Kidney glomerular epithelial cell (primary cell): Measurements from ENCODE around the gene CA12.

Experiments
- DNase-seq: peaks from one replicate; lab custom pipeline; 2025; lab: John Stamatoyannopoulos, UW

CA12 gene

DNA sequence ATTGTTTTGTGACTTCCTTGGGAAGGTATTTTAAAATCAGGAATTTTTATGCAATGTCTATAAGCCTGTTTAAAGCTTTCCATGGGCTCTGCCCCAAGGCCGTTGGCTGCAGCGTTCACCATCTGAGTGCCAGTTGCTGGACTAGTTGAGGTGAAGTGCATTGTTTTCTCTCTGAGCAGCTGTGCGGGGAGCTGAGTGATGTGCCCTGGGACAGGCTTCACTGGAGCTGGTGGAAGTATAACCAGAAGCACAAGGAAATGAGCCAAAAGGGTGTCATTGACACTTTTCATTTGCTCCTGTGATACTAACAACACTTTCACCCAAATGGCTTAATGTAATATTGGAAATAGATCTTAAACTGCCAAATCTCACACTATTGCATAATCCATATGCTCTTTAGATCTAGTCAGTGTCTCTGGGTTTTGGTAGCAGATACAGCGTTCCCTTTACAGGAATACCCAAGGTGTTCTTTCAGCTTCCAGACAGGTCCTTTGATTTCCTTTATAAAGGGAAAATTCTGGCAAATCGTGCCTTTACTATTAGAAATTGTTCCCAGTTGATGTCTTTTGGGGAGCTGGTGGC, 75.1 kb downstream of the CA12 start:
- DNase-seq, result peak; percentile 12

DNA sequence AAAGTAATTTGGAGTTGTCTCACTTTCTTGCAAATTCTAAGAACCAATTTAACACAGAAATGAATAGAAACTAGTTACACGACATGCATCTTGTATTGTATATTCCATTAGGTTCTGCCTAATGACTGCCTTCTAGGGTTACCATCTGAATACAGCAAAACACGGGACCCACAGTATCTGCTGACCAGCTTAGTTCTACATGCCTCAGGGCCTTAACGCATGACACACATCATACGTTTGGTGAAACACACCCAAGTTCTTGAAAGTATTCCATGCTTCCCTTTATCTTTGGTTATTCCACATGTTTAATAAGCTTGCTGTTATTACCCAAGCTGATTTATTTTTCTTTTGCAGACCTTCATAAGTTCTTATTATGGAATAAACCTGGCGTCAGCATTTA, 76.4 kb downstream of the CA12 start:
- no peak for DNase-seq

DNA sequence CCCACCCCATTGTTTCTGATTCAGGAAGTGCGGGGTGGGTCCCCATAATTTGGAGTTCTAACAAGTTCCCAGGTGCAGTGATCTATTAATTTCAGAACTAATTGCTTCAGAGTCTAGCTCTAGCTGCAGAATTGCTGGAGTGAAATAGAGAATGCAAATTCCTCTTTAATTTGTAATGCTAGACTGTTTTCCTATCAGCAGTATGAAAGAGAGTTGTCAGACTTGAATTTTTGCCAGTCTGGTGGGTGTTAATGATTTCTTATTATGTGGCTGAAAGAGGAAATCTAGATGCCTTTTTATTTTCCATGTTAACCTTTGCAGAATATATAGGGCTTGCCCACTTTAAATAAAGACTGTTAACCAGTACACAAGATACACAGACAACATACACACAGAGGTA, 80.6 kb downstream of the CA12 start:
- peak; percentile 76 for DNase-seq

DNA sequence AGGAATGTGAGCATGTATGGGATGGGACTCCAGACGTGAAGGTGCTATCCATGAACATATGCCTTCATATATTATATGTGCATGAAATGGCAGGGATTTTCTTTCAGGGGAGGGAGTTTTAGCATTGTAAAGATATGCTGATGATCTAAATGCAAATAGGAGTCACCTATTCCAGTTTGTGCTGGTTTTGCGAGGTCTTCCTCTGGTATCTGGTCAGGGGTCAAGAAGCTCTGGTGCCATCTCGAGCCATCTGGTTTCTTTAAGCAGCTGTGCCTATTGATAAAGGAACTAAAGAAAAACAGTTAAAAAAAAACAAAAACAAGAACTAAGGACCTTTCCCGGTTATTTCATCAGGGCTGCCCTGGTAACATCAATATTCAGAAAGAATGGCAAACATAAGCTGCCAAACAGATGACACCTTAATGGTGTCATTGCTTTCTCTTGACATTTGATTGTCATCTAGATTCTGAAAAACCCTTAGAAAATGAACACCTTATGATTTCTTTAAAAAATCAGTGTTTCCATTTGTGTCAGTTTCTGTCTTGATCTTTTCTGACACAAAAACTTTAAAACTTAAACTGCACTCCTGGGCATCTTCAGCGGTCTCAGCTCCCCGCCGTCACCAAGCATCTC, 81.6 kb downstream of the CA12 start:
- DNase-seq, result no peak

DNA sequence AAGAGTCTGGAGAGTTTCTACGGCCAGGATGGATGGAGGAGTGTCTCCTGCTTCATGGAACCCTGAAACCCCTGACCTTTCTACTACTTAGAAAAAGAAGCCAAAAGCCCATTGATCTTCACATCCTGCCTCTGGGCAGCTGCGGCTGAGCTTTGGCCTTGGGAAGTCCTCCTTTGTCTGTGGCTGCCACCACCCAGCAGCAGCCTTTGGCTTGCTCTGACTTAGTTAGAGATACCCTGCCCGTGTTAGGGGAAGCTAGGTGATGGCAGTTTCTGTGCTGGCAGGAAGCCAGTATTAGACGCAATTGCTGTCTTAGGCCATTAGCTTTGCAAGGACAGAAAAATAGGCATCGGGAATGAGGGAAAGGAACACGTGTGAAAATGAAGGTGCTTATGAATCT, 85.5 kb downstream of the CA12 start:
- no peak for DNase-seq

DNA sequence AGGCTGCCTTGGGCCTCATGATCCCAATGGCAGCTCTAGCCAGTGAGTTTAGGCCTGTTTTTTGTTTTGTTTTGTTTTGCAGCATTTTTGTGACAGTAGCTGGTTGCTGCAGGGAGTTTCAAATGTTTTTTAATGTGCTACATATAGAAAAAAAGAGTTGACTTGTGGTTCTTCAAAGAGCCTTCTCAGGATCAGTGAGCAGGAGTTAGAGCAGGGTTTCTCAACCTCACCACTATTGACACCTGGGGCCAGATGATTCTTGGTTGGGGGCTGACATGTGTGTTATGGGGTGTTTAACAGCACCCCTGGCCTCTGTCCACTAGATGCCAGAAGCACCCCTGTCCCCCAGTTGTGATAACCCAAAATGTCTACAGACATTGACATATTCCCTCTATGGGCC, 86.3 kb downstream of the CA12 start:
- DNase-seq, result no peak

DNA sequence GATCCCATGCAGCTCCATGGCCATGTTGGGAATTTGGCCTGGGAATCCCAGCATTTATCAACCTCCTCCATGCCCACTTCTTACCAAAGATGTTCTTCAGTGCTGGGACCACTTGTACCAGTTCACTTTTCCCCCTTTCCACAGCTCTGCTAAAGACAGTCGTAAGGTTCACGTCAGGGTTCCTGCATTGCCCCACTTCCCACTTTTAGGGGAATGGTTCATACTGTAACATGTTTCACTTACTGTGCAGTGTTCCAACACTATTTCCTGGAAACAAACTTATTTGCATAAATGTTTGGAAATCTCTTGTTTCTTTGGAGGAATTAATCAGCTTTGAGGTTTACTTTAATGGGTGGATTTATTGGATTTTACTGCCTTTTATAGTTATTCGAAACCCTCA, 87.3 kb downstream of the CA12 start:
- no peak for DNase-seq

DNA sequence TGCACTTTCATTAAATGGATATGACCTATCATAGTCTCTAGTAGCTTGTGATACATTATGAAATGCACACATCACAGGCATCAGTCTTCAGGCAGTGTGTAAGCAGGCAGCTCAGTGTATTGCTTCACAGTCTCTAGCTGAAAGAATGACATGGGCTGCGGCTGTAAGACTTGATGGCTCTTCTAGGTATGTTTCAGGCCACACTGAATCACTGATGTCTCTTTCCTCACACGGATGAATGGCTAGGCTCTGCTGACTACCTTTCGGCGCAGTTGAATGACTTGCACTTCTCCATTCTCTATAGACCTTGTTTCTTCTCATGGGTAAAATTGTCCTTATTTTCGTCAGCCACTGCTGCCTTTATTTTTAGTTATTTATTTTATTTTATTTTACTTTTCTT, 88.9 kb downstream of the CA12 start:
- no peak for DNase-seq

DNA sequence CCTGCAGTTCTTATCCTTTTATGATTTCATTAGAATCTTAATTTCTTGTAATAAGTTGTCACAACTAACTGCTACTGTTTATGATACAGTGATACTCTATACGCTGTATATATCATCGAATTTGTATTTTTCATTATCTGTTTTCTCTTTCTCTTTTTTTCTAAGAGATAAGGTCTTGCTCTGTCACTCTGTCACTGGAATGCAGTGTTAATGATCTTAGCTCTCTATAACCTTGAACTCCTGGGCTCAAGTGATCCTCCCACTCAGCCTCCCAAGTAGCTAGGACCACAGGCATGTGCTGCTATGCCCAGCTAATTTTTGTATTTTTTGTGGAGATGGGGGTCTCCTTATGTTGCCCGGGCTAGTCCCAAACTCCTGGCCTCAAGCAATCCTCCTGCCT, 89.4 kb downstream of the CA12 start:
- DNase-seq, result no peak

DNA sequence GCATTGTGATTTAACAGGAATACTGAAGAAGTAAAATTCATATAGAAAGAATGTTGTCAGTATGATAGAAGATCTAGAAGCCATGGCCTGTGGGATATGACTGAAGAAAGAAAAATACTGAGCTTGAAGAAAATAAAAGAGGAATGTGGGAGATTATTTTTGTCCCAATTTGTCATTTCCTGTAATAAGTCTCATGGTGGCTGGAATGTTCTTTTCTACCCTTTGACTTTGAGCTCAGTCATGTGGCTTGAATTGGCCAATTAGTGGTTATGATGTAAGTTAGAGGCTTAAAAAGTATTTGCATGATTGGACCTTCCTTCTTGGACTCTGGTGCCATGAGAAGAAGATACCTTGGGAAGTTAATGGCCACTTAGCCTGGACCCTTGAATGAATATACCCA, 90.1 kb downstream of the CA12 start:
- DNase-seq, result peak; percentile 66

DNA sequence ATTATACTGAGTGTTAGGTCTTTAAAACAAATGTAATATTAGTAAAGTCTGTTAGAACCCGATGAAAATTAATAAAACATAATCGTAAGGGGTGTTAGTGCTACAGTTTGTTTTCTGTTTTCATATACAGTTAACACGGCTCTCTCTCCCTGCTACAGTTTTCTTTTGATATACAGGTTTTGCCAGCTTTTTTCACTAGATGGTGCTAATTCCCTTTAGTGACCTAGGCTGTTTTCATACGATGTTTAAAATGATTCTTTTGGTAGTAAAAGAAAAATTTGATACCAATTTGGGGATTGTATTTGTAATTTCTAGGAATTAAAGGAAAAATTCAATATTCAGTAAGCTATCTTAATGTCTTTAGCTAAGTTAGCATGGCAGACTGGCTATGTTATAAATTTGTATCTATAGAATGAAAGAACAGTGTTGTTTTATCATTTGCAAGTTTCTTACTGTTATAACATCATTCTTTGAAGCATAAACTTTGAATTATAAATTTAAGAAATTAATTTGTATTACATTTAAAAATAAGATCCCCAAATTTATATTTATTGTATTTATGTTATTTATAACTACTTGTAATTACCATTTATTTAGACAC, 92.8 kb downstream of the CA12 start:
- peak; percentile 50 for DNase-seq

DNA sequence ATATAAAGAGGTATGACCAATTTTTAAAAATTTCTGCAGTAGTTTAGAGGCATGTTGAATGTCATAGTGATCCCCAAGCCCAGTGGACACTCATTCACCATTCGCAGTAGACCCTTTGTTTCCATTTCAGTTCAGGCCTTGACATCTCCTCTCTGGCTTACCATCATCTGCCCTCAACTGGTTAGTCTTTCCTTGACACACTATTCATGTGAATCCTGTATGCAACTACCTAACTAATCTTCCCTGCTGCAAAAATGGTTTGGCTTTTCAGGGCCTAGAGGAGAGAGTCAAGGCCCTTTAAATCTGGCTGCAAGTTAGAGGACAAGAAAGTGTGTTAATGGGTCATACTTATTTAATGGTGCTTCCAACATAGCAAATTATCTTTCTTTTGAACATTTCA, 93.3 kb downstream of the CA12 start:
- no peak for DNase-seq

DNA sequence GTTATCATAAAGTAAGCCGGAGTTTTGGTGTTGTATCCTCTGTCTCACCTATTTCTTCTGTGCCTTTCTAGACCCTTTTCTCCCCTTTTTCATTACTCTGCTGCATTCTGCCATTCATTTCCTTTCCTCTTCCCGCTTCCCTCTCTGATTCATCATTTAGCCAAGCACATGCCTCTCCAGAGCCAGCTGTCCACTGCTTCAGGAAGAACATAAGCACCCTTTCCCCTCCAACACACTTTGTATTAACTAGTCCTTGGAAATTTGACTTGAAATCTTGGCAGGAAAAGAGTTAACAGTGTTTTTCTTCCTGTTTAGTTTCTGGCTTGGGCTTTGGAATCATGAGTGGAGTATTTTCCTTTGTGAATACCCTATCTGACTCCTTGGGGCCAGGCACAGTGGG, 94.5 kb downstream of the CA12 start:
- DNase-seq, result no peak

DNA sequence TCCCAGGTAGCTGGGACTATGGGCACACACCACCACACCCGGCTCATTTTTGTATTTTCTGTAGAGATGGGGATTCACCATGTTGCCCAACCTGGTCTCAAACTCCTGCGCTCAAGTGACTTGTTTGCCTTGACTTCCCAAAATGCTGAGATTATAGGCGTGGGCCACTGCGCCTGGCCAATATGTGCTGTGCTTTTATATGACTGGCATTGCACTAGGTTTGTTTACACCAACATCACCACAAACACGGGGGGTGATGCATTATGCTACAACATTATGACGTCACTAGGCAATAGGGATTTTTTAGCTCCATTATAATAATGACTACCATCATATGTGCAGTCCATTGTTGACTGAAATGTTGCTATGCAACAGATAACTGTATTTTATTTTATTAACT, 97.3 kb downstream of the CA12 start:
- DNase-seq, result no peak

DNA sequence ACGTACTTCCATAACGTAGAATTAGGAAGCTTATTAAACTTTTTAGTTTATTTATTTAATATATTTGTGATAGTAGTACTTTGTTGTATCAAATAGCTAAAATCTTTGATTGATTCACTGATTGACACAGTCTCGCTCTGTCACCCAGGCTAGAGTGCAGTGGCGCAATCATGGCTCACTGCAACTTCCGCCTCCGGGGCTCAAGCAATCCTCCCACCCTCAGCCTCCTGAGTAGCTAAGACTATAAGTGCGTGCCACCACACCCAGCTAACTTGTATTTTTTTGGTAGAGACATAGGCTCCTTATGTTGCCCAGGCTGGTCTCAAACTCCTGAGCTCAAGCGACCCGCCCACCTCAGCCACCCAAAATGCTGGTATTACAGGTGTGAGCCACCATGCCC, 98.5 kb downstream of the CA12 start:
- DNase-seq, result no peak

DNA sequence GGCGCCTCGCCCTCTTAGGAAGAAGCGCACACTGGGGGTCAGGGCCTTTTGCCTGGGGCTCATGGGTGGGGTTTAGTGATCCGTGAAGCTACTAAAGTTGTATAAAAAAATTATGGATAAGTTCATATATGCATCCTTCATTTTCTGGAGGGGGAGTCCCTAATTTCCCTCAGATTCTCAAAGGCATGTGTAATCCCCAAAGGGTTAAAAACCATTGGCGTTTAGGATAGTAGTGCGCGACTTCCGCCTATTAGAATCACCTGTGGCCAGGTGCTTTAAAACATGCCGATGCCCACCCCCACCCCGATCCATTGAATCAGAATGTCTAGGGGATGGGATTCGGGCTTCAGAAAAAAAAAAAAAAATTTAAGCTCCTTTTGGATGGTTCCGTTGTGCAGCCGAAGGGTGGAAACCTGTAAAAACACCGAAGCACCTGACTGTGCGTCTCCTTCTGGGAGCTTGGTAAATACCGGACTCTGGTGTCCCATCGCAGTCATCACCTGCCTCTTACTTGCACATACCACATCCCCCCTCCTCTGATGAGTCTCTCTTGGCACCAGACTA, 103.7 kb downstream of the CA12 start:
- DNase-seq, result peak; percentile 7

DNA sequence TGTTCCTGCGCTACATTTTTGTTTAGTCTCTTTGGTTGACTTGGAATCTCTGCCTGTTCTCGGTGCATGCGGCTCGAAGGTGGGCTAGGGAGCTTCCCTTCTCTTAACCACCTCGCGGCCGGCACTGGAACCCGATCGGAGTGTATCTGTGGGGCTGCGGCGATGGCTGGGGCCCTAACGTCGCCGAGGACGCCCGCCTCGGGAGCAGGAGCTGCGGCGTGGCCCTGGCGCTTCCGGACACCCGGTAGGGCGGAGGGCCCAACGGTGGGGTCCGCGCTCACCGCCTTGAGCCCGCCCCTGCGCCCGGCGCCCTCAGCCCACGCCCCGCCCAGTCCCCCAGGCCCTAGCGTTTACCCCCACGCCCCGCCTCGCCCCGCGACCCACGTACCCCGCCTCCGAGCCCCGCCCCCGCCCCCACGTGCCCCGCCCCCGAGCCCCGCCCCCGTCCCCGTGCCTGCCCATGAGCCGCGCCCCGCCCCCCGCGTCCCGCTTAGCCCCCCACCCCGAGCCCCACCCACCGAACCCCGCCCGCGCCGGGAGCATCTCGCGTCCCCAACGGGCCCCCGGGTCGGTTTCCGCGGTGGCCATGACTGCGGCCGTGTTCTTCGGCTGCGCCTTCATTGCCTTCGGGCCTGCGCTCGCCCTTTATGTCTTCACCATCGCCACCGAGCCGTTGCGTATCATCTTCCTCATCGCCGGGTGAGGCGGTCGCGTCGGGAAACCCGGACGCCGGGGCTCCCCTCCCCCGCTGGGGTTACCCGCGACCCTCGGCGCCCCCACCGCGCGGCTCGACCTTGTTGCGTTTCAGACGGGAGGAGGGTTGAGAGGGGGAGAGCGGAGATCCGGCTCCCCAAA, 104.4 kb downstream of the CA12 start, which contains the start of gene APH1B:
Gene APH1B, plus strand, starts transcription at position 568 of the 855 bp plus-strand sequence. Its CDS starts 19 bp downstream, at position 587.
- peak; percentile 52 for DNase-seq

DNA sequence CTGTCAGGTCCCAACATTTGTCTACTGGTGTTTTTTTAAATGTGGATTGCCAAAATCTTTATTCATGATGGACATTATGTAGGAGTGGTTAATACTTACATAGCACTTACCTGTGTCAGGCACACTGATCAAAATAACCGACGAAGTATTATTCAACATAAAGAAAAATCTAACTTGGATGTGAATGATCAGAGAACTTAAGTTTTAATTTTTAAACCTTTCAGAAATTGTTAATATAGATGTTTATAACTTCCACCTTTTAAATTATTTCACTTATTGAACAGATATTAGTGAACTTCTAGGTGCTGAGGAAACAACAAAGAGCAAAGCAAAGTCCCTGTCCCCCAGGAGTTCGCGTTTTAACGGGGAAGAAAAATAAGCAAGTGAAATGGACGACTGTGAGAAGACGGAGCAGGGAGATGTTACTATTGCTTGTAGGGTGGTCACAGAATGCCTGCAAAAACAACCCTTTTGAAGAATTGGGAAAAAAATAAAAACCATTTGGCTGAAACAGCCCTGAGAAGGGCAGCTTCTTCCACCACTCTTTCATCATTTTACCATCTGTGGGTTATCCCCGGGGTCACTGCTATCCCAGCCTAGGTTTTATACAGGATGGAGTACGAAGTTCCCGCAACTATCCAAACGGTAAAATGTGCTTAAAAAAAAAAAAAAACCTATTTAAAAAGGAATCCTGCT, 105.2 kb downstream of the CA12 start:
- DNase-seq, result peak; percentile 52

DNA sequence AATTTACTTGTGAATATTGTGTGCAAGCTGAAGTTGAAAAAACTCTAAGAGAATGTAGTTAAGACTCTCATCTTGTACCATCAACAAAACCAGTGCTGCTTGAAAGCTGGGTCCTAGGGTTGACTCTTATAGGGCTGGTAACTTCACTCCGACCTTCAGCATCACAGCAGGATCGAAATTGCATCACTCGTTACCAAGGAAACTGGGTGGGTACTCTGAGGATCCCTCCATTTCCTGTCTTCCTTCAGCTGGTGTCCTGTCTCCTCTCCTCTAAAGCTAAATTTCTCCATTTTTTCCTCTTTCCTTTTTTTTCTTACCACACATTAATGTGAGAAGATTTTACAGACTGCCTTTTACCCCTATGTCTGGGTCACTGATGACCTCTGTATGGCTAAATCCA, 107.2 kb downstream of the CA12 start:
- DNase-seq, result no peak
